Stimulated activated naive B cell treated with anti-CD40 and anti-IgM and Interleukin-4, amounts not matched to agents 10 μg/mL and 1 μg/mL and 100 μg/mL, for 72 hours (primary cell): ENCODE data around the gene CFL1.

Source experiments
- ATAC-seq, 2 donors: fragments of 150-1000 bp; cut with Tn5 transposase; replicated peaks; 2 replicates each; pipeline ENCODE4 v1.10.0; 2021; ENCODE audit warnings: moderate library complexity in 1 of 2
- DNase-seq: peaks from one replicate; pipeline ENCODE4 v3.0.0; 2021
- H3K27ac Mint-ChIP-seq: one replicate; pipeline ENCODE4 v1.8.0; 2022; ENCODE audit warnings: mild to moderate bottlenecking, mixed read lengths
- H3K27me3 Mint-ChIP-seq, 2 donors: one replicate each; pipeline ENCODE4 v1.8.0; 2022; ENCODE audit warnings: mixed read lengths in 2 of 2
- H3K36me3 Mint-ChIP-seq, 2 donors: one replicate each; pipeline ENCODE4 v1.8.0; 2022; ENCODE audit warnings: mixed read lengths in 2 of 2, mild to moderate bottlenecking in 1 of 2
- H3K4me1 Mint-ChIP-seq, 2 donors: one replicate each; pipeline ENCODE4 v1.8.0; 2022; ENCODE audit warnings: mixed read lengths in 2 of 2, mild to moderate bottlenecking in 1 of 2
- H3K4me3 Mint-ChIP-seq, 2 donors: one replicate each; pipeline ENCODE4 v1.8.0; 2022; ENCODE audit warnings: mild to moderate bottlenecking in 2 of 2, mixed read lengths in 2 of 2, moderate library complexity in 1 of 2
- H3K9me3 Mint-ChIP-seq, 2 donors: one replicate each; pipeline ENCODE4 v1.8.0; 2022; ENCODE audit warnings: mixed read lengths in 2 of 2, mild to moderate bottlenecking in 1 of 2

Gene CFL1

DNA sequence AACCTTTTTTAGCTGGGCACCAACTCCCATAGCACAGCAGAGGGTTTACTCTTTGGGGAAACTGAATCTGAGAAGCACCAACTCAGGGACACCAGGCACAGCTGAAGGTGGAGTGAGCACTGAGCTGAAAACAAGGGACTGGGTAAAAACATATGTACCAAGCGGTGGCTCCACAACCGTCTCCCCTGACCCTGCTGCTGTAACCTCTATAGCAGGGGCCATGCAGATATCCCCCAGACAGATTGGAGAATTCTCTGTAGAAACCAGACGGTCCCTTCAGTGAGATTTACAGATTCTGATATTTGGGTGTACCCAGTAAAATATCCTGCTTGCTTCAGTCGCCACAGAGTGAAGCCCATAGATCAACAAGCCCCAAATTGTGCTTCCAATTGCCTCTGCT lies 28.5 kb downstream of the CFL1 start:
- H3K4me1 Mint-ChIP-seq = peaks cover 20 to 23% of the 10 kb centered on the region in 2 donors
- DNase-seq = no peak
- H3K4me3 Mint-ChIP-seq = no peak overlapping the region
- no peak for ATAC-seq
- no peaks in the 10 kb centered on the region for H3K36me3 Mint-ChIP-seq
- H3K27ac Mint-ChIP-seq = no peak overlapping the region
- peaks cover 4 to 5% of the 10 kb centered on the region in 2 donors for H3K9me3 Mint-ChIP-seq
- H3K27me3 Mint-ChIP-seq = peaks cover 0 to 9% of the 10 kb centered on the region in 2 donors

DNA sequence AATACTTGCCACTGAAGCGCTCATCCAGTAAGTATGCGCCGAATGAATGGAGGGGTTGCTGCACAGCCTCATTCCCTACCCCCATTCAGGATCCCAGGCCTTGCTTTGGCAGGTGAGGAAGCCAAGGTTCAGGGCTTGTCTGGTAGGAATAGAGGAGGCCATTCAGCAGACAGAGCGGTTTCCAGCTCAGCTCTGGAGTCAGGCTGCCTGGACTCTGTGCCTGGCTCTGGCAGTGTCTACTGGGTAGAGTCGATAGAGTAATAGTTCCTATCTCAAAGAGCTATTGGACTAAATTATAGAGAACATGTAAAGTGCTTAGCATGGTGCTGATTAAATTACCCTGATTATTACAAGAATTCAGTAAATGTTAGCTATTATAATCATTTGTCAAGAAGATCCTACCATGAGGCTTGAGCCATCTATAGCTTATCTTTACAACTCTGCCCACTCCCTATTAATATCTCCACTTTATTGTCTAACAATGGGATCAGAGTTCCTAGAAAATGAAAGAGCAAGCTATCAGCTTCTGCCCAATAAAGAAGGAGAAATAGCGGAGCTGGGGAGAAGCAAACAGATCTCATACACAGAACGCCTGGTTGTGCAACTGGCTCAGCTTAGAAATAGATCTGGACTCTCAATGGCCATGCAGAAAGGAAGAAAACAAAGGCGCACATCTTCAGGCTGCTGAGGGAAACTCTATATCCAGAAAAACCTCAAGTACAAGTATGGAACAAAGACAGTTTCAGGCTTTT lies 30.8 kb downstream of the CFL1 start:
- H3K4me1 Mint-ChIP-seq = peaks cover 11 to 12% of the 10 kb centered on the region in 2 donors
- no peak overlapping the region for H3K27ac Mint-ChIP-seq
- H3K9me3 Mint-ChIP-seq = no peaks in the 10 kb centered on the region
- ATAC-seq = no peak
- DNase-seq = no peak
- no peak overlapping the region for H3K4me3 Mint-ChIP-seq
- peaks cover 0 to 9% of the 10 kb centered on the region in 2 donors for H3K27me3 Mint-ChIP-seq
- H3K36me3 Mint-ChIP-seq = no peaks in the 10 kb centered on the region

GRCh38 chr11:65822776-65823528 lies 35.0 kb downstream of the CFL1 start:
- DNase-seq = no peak
- no peaks in the 10 kb centered on the region for H3K9me3 Mint-ChIP-seq
- H3K36me3 Mint-ChIP-seq = no peaks in the 10 kb centered on the region
- no peaks in the 10 kb centered on the region for H3K27me3 Mint-ChIP-seq
- ATAC-seq = no peak
- H3K27ac Mint-ChIP-seq = no peak overlapping the region
- H3K4me3 Mint-ChIP-seq = no peak overlapping the region
- H3K4me1 Mint-ChIP-seq = peaks cover 7 to 8% of the 10 kb centered on the region in 2 donors

- Mint-ChIP-seq H3K4me1 (peaks cover 10 to 20% of the 10 kb centered on the region in 2 donors), H3K9me3 (no peaks in the 10 kb centered on the region), H3K36me3 (peaks cover 0 to 1% of the 10 kb centered on the region in 2 donors), H3K27me3 (no peaks in the 10 kb centered on the region), H3K4me3 (no peak overlapping the region), H3K27ac (no peak overlapping the region)
- DNase-seq (no peak), ATAC-seq (no peak)
These were observed 36.9 kb downstream of the CFL1 start for GRCh38 chr11:65821107-65821506.

DNA sequence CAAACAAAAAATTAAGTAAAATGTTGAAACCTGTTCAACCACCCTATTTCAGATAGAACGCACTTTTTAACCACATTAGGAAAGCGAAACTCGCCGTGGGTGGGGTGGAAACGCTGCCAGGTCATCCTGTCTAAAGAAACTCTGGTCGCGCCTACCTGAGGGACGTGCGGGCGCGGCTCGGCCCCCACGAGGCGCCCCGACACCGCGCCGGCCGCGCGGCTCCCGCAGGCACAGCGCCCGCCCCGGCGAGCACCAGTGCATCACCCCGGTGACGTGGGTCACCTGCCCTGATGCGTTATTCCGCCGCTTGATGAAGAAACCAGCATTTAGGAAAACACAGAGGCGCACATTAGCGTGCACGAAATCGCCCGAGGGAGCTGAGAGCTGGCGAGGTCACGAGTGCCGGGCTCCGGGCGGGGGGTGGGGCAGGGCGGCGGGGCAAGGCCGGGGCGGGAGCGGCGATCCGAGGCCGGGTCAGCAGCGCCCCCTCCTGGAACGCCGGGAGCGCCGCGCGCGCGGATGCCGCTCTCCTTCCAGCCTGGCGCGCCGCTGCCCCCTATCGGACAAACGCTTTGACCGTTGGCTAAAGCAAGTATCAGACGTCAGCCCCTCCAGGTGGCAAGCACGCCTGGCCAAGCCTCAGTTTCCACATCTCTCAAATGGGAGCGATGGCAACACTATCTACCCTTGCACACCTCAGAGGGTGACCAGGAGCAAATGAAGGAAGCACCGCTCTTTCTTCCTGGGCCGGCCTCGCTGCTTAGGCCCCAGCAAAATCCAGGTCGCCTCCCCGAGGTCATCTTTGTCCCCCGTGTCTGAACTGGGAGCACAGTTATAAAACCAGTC lies 39.9 kb downstream of the CFL1 start:
- DNase-seq = peak; percentile 88
- H3K36me3 Mint-ChIP-seq = peaks cover 0 to 3% of the 10 kb centered on the region in 2 donors
- no peaks in the 10 kb centered on the region for H3K27me3 Mint-ChIP-seq
- no peaks in the 10 kb centered on the region for H3K9me3 Mint-ChIP-seq
- peak; percentile 84 to 88 for ATAC-seq
- peak overlapping the region; percentile 80 to 83 for H3K4me3 Mint-ChIP-seq
- peaks cover 15 to 29% of the 10 kb centered on the region in 2 donors for H3K4me1 Mint-ChIP-seq
- peak overlapping the region; percentile 81 for H3K27ac Mint-ChIP-seq

GRCh38 chr11:65817312-65817834 lies 40.6 kb downstream of the CFL1 start:
- ATAC-seq (no peak), DNase-seq (no peak)
- H3K36me3 Mint-ChIP-seq = peaks cover 0 to 3% of the 10 kb centered on the region in 2 donors
- H3K4me3 Mint-ChIP-seq = peak overlapping the region; percentile 80 to 83
- peaks cover 15 to 29% of the 10 kb centered on the region in 2 donors for H3K4me1 Mint-ChIP-seq
- no peaks in the 10 kb centered on the region for H3K9me3 Mint-ChIP-seq
- peak overlapping the region; percentile 81 for H3K27ac Mint-ChIP-seq
- no peaks in the 10 kb centered on the region for H3K27me3 Mint-ChIP-seq

- Mint-ChIP-seq H3K36me3 (peaks cover 0 to 3% of the 10 kb centered on the region in 2 donors), H3K4me1 (peaks cover 15 to 29% of the 10 kb centered on the region in 2 donors), H3K9me3 (no peaks in the 10 kb centered on the region), H3K27me3 (no peaks in the 10 kb centered on the region), H3K27ac (peak overlapping the region; percentile 81), H3K4me3 (no peak overlapping the region)
- no peak for DNase-seq
- no peak for ATAC-seq
These were observed 41.3 kb downstream of the CFL1 start for GRCh38 chr11:65816696-65817095.

DNA sequence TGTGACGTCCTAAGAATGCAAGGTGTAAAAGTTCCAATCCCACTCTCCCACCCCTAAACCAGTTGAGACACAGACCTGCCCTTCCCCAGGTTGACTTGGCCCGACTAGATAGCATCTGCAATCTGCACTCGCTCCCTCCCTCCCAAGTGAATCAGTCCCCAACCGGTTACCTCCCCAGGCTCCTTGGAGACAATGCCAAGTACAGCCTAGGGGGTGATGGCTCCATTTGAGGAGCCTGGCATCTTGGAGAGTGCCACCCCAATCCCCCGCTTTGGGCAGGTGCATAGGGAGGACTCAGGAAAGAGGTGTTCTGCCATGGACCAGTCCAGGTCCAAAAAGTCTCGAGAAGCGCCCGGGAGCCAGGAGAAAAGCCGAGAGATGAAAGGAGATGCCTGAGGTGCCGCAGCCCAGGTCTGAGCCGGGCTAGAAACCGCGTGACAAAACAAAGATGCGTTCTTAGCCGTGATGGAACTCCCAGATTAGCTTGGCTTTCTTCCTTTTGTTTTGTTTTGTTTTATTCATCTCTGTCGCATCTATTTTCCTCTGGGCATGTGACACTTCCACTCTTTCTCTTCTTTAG lies 42.9 kb downstream of the CFL1 start:
- Mint-ChIP-seq H3K27me3 (no peaks in the 10 kb centered on the region), H3K4me3 (no peak overlapping the region), H3K27ac (no peak overlapping the region), H3K36me3 (peaks cover 0 to 3% of the 10 kb centered on the region in 2 donors), H3K4me1 (peaks cover 17 to 29% of the 10 kb centered on the region in 2 donors), H3K9me3 (no peaks in the 10 kb centered on the region)
- ATAC-seq (no peak), DNase-seq (no peak)

DNA sequence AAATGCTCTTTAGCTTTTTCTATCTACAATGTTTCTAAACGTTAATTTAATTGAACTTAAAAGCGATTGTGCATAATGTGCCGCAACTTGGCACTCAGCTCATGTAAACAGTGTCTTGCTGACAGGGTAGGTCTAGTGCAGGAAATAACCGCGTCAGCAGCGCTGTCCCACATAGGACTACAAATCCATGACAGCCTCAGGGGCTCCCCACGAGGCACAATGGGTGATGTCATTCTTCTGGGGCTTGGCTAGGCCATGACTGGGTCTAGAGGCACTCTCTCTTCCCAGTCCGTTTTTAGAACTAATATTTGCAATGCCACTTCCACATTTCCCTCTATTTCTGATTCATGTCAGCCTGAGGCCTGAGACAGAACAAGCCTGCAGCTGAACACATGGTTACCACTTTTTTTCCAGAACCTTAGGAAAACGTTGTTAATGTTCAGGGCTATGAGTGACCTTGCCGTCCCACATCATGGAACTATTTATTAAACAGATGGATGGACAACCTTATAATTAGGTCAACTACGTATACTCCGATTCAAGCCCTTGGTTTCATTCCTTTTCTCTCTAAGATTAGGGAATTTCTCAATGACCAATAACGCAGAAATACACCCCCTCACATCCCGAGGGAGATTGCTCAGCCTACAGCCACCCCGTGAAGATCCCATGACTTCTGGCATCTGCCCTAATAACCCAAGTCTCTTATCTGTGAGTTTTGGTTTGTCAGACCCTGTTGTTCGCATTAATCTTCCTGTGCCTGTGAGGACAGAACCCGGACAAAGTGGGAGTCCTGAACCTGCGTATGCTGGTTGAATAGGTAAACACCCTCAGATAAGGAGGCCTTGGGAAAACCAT lies 43.6 kb downstream of the CFL1 start:
- H3K36me3 Mint-ChIP-seq = peaks cover 0 to 3% of the 10 kb centered on the region in 2 donors
- ATAC-seq = no peak
- H3K4me1 Mint-ChIP-seq = peaks cover 17 to 29% of the 10 kb centered on the region in 2 donors
- no peak overlapping the region for H3K4me3 Mint-ChIP-seq
- no peak overlapping the region for H3K27ac Mint-ChIP-seq
- H3K27me3 Mint-ChIP-seq = no peaks in the 10 kb centered on the region
- no peaks in the 10 kb centered on the region for H3K9me3 Mint-ChIP-seq
- DNase-seq = no peak

DNA sequence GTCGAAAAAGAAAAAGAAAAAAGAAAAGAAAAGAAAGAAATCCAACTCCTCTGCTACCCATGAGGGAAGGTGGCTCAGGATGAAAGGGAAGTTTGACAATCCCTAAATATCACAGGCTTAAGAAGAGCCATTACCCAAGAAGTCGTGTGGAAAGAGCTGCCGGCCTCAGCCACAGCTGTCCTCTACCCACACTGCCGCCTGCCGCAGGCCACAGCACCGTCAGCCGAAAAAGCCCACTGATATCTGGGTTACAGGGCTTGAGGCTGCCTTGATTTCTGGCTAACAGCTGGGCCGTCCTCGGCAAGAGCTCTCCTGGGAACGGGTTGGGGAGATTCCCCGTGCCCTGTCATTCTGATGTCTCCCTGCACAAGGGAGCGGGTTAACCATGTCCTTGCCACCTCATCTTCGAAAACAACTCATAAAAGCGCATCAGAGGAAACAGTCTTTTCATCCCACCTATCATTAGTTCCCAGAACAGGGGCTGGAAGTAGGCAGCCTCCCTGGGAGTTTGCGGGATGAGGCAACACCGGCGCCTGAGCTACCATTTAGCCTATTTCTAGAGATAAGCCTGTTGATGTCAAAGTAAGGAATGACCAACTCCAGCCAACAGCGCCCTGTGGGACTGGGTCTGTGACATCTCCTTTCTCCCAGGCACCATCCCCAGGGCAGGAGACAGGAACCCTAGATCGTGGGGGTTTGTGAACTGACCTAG lies 46.1 kb downstream of the CFL1 start:
- ATAC-seq = no peak
- Mint-ChIP-seq H3K4me3 (no peak overlapping the region), H3K27me3 (peaks cover 5 to 7% of the 10 kb centered on the region in 2 donors), H3K36me3 (peaks cover 0 to 3% of the 10 kb centered on the region in 2 donors), H3K9me3 (no peaks in the 10 kb centered on the region), H3K27ac (no peak overlapping the region), H3K4me1 (peaks cover 10 to 16% of the 10 kb centered on the region in 2 donors)
- no peak for DNase-seq

DNA sequence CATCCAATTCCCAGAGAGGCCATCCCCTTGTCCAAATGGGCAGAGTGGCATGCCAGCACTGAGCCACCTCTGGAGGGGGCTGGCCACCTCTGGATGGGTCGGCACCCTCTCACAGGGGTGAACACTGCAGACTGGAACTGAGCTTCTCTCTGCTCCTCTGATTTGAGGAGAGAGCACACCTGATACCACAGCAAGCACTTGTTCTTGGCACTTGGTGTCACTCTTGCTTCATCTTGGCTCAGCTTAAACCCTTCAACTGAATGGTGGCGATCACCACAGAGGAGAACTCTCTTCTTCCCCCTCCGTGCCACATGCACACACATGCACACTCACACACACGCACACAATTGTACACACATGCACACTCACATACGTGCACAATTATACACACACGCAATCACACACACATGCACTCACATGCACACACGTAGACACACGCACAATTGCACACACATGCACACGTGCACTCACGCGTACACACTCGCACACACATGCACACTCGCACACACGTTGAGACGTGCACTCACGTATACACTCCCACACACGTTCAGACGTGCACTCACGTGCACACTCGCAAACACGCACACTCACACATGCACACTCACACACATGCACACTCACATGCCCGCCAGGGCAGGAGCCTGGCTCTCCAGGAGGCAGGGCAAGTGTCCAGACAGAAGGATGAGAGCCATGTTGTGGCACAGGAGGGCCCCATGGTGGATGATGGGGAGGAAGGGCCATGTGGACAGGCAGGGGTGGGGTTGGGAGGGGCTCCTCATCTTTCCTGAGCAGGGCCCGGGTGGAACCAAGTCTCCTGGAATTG lies 47.7 kb downstream of the CFL1 start:
- no peak overlapping the region for H3K27ac Mint-ChIP-seq
- H3K27me3 Mint-ChIP-seq = peaks cover 5 to 7% of the 10 kb centered on the region in 2 donors
- DNase-seq = no peak
- no peak overlapping the region for H3K4me3 Mint-ChIP-seq
- H3K36me3 Mint-ChIP-seq = no peaks in the 10 kb centered on the region
- ATAC-seq = peak; percentile 39 to 76
- peaks cover 8 to 9% of the 10 kb centered on the region in 2 donors for H3K4me1 Mint-ChIP-seq
- no peaks in the 10 kb centered on the region for H3K9me3 Mint-ChIP-seq

- H3K27me3 Mint-ChIP-seq = peaks cover 7 to 8% of the 10 kb centered on the region in 2 donors
- H3K27ac Mint-ChIP-seq = no peak overlapping the region
- H3K9me3 Mint-ChIP-seq = no peaks in the 10 kb centered on the region
- no peak for DNase-seq
- no peaks in the 10 kb centered on the region for H3K36me3 Mint-ChIP-seq
- no peak overlapping the region for H3K4me3 Mint-ChIP-seq
- no peak for ATAC-seq
- H3K4me1 Mint-ChIP-seq = peaks cover 2 to 5% of the 10 kb centered on the region in 2 donors
These were observed 48.5 kb downstream of the CFL1 start for GRCh38 chr11:65809496-65809895.
